NCI-H345 treated with DMSO at 0.1 percent for 48 hours (cell line): ENCODE measurements around the gene MRFAP1L1.
A peak's percentile ranks its signal among the peaks of the same experiment; 100 is the strongest.
"Not testable (repeated sequence)": the region's sequence is repeated elsewhere in the genome, so short reads cannot be mapped to it uniquely, and the experiment has no call there.

ENCODE experiments used
- DNase-seq: peaks from one replicate; lab custom pipeline; 2025; ENCODE audit not compliant: unreplicated experiment; lab: John Stamatoyannopoulos, UW

The MRFAP1L1 gene

DNA sequence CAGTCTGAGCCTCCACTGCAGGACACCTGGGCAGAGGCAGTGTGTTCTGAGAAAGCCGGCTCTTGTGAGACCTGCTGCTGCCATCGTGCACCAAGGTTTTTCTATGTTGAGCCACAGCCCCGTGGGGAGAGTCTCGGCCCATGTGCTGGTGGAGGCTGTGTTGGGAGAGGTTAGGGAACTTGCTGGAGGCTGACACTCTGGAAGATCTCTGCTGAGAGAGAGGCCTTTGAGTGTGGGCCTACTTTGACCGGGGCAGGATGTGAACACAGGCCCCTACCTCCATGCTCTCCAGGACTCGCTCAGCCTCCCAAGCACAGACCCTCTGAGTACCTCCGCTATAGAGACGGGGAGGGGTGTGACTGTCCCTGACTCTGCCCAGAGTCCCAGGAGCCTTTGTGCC lies 17.3 kb downstream of the MRFAP1L1 start:
- DNase-seq: no peak

- no peak for DNase-seq
These were observed 20.1 kb downstream of the MRFAP1L1 start for GRCh38 chr4:6689506-6689960.

- no peak for DNase-seq
These were observed 20.7 kb downstream of the MRFAP1L1 start for GRCh38 chr4:6688879-6689505.

DNA sequence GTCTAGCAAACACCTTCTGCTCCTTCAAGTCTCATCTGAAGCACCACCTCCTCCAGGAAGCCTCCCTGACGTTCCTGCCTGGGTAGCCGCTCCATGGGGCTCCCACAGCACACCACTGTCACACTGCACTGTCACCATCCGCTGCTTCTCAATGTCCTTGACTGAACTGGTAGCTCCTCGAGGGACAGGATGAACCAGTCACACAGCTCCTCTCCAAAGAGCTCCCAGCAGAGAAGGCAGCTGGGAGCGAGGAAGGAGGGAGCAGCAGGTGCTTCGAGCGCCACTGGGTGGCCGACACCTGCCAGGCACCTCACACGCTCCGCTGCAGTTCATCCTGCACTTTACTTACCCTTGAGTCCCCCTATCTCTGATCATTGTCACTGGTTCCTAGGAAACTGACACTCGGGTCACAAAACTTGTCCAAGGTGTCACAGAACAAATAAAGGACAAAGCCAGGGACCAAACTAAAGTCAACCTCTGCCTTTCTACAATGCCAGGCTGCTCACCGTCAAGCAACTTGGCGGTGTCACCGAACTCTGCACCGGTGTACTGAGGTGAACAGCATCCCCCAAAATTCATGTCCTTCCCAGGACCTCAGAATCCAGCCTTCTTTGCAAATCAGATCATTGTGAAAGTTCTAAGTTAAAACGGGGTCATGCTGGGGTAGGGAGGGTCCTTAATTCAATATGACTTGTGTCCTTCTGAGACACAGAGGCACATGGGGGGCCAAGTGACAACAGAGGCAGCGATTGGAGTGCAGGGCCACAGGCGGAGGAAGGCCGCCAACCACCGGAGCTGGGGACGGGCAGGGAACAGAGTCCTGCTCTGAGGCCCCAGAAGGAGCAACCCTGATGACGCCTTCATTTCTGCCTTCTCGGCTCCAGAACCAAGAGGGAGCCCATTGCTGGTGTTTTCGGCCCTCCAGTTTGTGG lies 21.5 kb downstream of the MRFAP1L1 start:
- DNase-seq: peak; percentile 25

DNA sequence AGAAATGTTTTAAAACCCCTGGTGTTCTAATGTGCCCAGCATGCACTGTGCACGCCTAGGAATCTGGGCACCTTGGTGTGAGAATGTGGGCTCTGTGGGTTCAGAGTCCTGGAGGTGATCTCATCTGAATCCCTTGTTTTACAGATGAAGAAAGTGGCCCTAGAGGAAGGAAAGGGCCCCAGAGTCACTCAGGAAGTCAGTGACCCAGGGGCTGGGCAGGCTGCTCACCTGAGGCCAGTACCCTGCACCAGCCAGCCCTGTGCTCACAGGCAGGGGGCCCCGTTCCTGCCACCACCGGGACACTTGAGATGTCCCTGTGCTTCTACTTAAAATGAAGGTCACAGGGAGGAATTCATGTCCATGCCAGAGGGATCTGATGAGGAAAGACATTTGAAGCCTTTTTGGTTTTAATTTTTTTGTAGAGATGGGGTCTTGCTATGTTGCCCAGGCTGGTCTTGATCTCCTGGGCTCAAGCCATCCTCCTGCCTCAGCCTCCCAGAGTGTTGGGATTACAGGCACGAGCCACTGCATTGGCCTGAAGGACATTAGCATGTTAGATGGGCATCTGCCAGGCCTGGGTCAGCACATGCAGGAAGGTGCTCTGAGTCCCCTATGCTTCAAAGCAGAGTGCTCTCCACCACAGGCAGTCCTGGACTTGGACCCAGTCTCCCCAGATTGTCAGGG lies 23.4 kb downstream of the MRFAP1L1 start:
- no peak for DNase-seq

DNA sequence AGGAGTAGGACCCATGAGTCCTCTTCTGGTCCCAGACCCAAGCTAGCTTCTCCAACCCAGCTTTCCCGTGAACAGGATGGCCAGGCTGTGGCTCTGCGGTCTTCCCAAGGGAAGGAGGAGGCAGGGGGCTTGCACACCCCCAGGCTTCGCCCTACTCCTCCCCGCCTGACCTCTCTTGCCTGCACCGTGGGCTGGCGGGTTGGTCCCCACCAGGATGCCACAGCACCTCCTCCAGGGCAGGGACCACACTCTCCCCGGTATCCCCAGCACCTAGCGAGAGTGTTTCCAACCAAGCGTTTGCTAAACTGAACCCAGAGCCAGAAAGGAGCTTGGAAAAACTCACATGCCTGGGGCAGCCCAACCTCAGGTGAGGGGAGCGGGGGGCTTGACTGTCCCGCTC lies 25.0 kb downstream of the MRFAP1L1 start:
- no peak for DNase-seq

- DNase-seq: no peak
These were observed 26.6 kb downstream of the MRFAP1L1 start for GRCh38 chr4:6682862-6683590.

DNA sequence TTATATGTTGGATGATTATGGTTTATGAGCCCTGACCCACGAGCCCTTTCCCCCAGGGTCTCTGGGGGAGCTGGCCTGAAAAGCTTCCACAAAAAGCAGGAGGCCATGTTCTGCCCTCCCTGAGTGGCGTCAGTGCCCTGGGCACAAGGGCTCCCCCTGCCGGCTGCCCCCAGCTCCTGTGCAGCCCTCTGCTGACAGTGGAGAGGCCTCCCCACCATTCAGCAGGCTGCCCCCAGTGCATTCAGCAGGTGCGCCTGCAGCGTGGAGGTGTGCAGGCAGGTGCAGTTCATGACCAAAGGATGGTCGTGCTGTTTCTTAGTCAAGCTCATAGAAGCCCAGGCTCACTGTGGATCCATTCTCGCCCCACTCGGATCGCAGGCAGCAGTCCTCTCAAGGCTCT lies 28.5 kb downstream of the MRFAP1L1 start:
- no peak for DNase-seq

DNA sequence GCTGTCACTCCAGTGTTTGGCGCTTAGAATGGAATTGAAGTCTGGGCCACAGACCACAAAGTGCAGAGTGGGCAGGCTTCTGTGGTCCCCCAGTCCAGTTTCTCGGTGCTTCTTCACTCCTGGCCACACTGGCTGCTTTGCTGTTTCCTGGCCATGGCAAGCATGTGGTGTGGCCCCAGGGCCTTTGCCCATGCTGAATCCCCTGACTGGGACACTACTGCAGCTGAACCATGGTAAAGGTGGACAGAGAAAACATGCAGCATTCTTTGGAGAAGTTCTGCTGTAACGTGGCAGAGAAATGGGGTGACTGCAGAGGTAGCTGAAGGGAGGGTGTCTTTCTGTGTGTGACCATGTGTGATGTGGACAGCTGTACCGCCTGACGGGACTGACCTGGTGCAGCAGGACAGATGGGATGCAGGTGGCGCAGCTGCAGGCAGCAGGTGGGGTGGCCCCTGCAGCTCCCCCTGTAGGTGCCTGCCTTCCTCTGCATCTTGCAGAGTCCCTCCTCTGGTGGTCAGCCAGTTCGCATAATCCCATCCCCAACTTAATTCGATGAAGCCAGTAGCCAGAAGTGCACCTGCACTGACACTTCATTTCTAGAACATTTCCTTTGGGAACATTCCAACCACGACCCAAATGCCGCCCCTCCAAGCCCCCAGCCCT lies 29.2 kb downstream of the MRFAP1L1 start:
- DNase-seq: no peak

GRCh38 chr4:6676722-6677558 lies 32.7 kb downstream of the MRFAP1L1 start:
- DNase-seq: no peak

GRCh38 chr4:6674500-6675149 lies 35.0 kb downstream of the MRFAP1L1 start:
- DNase-seq: peak; percentile 2

DNA sequence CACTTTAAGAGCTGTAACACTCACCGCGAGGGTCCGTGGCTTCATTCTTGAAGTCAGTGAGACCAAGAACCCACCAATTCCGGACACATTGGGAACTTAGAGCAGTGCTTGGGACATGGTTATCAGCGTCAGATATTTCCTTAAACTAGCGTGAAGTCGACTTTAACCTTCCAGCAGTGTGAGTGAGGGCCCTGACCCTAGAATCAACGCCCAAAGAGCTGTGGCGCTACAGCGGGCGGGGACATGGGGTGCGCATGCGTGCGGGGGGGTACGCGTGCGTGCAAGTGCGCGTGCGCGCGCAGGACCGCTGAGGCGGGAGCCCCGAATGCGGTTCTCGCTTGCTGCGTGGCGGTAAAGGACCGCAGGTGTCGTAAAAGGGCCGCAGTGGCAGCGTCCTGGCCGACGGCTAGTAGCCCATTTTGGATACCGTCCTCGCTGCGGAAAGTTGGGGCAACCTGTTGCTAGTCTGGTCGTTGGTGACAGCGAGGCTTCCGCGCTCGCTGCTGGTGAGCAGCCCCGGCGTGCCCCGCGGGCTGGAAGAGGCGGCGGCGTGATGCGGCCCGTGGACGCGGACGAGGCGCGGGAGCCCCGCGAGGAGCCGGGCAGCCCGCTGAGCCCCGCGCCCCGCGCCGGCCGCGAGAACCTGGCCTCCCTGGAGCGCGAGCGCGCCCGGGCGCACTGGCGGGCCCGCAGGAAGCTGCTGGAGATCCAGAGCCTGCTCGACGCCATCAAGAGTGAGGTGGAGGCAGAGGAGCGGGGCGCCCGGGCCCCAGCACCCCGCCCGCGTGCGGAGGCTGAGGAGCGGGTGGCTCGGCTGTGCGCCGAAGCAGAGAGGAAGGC lies 35.8 kb downstream of the MRFAP1L1 start:
- DNase-seq: peak; percentile 76

GRCh38 chr4:6673191-6673659 lies 36.4 kb downstream of the MRFAP1L1 start:
- peak; percentile 1 for DNase-seq

DNA sequence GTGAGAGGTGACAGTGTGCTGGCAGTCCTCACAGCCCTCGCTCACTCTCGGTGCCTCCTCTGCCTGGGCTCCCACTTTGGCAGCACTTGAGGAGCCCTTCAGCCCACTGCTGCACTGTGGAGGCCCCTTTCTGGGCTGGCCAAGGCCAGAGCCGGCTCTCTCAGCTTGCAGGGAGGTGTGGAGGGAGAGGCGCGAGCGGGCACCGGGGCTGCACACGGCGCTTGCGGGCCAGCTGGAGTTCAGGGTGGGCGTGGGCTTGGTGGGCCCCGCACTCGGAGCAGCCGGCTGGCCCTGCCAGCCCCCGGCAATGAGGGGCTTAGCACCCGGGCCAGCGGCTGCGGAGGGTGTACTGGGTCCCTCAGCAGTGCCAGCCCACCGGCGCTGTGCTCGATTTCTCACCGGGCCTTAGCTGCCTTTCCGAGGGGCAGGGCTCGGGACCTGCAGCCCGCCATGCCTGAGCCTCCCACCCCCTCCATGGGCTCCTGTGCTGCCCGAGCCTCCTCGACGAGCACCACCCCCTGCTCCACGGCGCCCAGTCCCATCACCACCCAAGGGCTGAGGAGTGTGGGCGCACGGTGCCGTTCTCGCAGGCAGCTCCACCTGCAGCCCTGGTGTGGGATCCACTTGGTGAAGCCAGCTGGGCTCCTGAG lies 37.0 kb downstream of the MRFAP1L1 start:
- not testable (repeated sequence) for DNase-seq

GRCh38 chr4:6672131-6672530 lies 37.5 kb downstream of the MRFAP1L1 start:
- DNase-seq: no peak

DNA sequence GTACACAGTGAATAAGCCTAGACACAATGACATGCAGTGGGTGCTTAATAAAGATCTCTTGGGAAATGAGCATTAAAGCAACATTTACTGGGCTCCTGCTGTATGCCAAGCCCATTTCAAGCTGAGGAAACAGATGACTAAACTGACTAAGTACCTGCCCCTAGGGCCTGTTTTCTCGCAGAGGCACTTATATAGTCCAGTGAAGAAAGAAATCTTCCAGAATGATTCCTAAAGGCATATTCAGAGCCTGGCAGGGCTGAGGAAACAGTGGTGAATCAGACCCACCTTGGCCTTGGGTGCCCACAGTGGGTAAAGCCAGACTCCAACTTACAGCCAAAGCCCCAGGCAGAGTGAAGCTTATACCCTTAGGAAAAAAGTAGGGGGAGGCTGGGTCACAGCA lies 38.0 kb downstream of the MRFAP1L1 start:
- DNase-seq: no peak

- no peak for DNase-seq
These were observed 41.3 kb downstream of the MRFAP1L1 start for GRCh38 chr4:6668391-6668790.

- DNase-seq: no peak
These were observed 44.4 kb downstream of the MRFAP1L1 start for GRCh38 chr4:6665320-6665654.
